K562 (cell line): ENCODE measurements around the gene SLC10A3. TPM values are rescaled to one million over a fixed set of nuclear protein-coding genes. Genes with fewer than 3 reads are reported as not detected.
A peak's percentile ranks its signal among the peaks of the same experiment; 100 is the strongest.

Experiments
- DIDO1 ChIP-seq: fragments of 450-650 bp; IDR thresholded peaks from 2 replicates; pipeline ENCODE4 v1.6.1; 2016; ENCODE audit warnings: low read depth, missing biosample characterization, missing genetic modification characterization
- ETV5 ChIP-seq: sonication (generic); formaldehyde crosslinking; IDR thresholded peaks from 2 replicates; pipeline ENCODE4 v1.4.0; 2020; ENCODE audit warnings: low read depth, mild to moderate bottlenecking, missing genetic modification reagents
- GTF2E2 ChIP-seq: fragments of 200-800 bp; sonication (Bioruptor generic); IDR thresholded peaks from 2 replicates; pipeline ENCODE4 v1.6.1; 2016; ENCODE audit warnings: missing genetic modification characterization, missing compliant biosample characterization
- MYBL2 ChIP-seq, 2 experiments: fragments of 450-650 bp in 1 of 2; sonication (generic) in 1 of 2; formaldehyde crosslinking in 1 of 2; IDR thresholded peaks; 2 replicates each; pipeline versions ENCODE4 v1.6.1 to v1.8.1; 2017 to 2022; ENCODE audit warnings: borderline replicate concordance in 1 of 2, inconsistent platforms in 1 of 2, low read depth in 1 of 2, mild to moderate bottlenecking in 1 of 2, missing genetic modification reagents in 1 of 2, moderate library complexity in 1 of 2
- PCBP1 ChIP-seq: fragments of 200-400 bp; formaldehyde crosslinking; IDR thresholded peaks from 2 replicates; pipeline ENCODE4 v1.6.1; 2018; ENCODE audit warnings: mild to moderate bottlenecking, low read depth, low read length; ENCODE audit not compliant: poor library complexity, severe bottlenecking
- POLR2AphosphoS2 ChIP-seq: IDR thresholded peaks from 2 replicates; pipeline ENCODE4 v1.6.1; 2012; ENCODE audit warnings: low read length, improper control_type of control experiment
- POU5F1 ChIP-seq: fragments of 150-350 bp; IDR thresholded peaks from 2 replicates; pipeline ENCODE4 v1.6.1; 2014; ENCODE audit warnings: borderline replicate concordance, low read length, low read depth, mild to moderate bottlenecking; ENCODE audit not compliant: partially characterized antibody
- SIN3B ChIP-seq: fragments of 450-650 bp; IDR thresholded peaks from 2 replicates; pipeline ENCODE4 v1.6.1; 2017; ENCODE audit warnings: low read depth, mild to moderate bottlenecking, moderate library complexity
- SP1 ChIP-seq: sonication (generic); formaldehyde crosslinking; IDR thresholded peaks from 2 replicates; pipeline ENCODE4 v1.8.1; 2022; ENCODE audit warnings: mild to moderate bottlenecking, missing genetic modification reagents
- XRCC4 ChIP-seq: IDR thresholded peaks from one replicate; pipeline ENCODE4 v1.6.1; 2011; ENCODE audit not compliant: insufficient read depth, insufficient read length; ENCODE audit errors: extremely low read depth
- ZEB2 ChIP-seq: fragments of 450-650 bp; IDR thresholded peaks from 2 replicates; pipeline ENCODE4 v1.6.1; 2016
- ZNF143 ChIP-seq: sonication (generic); formaldehyde crosslinking; IDR thresholded peaks from 2 replicates; pipeline ENCODE4 v1.9.0; 2022; ENCODE audit warnings: mild to moderate bottlenecking, missing genetic modification reagents
- ZNF696 ChIP-seq: fragments of 250-450 bp; sonication (Bioruptor Pico); conservative IDR thresholded peaks from 2 replicates; pipeline ENCODE4 v1.4.0; 2020; ENCODE audit warnings: mild to moderate bottlenecking, moderate library complexity
- polyA plus RNA-seq, 8 experiments: library from polyadenylated mRNA; depleted of rRNA in 4 of 8; stranded (reverse) in 5 of 8; unstranded in 3 of 8; fragments of >200 nt; fragmentation: Nextera tagmentation in 2 of 8; fragmentation: Illumina TruSeq in 1 of 8; extraction: Ambion mirVana in 2 of 8; extraction: Trizol in 1 of 8; gene quantifications; 2 replicates each; pipeline versions ENCODE4 v1.2.1 to v1.2.3, GENCODE V29; 2011 to 2014; ENCODE audit warnings: inconsistent platforms in 1 of 8, missing spikeins in 1 of 8
- total RNA-seq, 7 experiments: library from RNA; depleted of rRNA in 6 of 7; stranded (reverse); fragments of >200 nt in 6 of 7; fragmentation: Illumina TruSeq in 2 of 7; extraction: Trizol in 2 of 7; gene quantifications; 2 replicates each; pipeline versions ENCODE4 v1.2.1 to v1.2.3, GENCODE V29; 2011 to 2021; ENCODE audit warnings: low replicate concordance in 1 of 7
- TF ChIP-seq, protein P1 (sequence below), 2 experiments: fragments of 450-650 bp; conservative IDR thresholded peaks; 2 replicates each; pipeline ENCODE4 v1.6.1; 2017; ENCODE audit warnings: mild to moderate bottlenecking in 2 of 2, moderate library complexity in 2 of 2
- TF ChIP-seq, protein P2 (sequence below): fragments of 250-450 bp; sonication (Bioruptor Pico); IDR thresholded peaks from 2 replicates; pipeline ENCODE4 v1.4.0; 2020; ENCODE audit warnings: mild to moderate bottlenecking, moderate library complexity
- TF ChIP-seq, protein P3 (sequence below): sonication (generic); formaldehyde crosslinking; IDR thresholded peaks from 2 replicates; pipeline ENCODE4 v1.5.0; 2020; ENCODE audit warnings: missing genetic modification reagents
- TF ChIP-seq, protein P4 (sequence below): fragments of 450-650 bp; formaldehyde crosslinking; IDR thresholded peaks from 2 replicates; pipeline ENCODE4 v1.4.0; 2020; ENCODE audit warnings: mild to moderate bottlenecking, moderate library complexity
- TF ChIP-seq, protein P5 (sequence below), 2 experiments: fragments of 450-650 bp in 1 of 2; sonication (generic) in 1 of 2; formaldehyde crosslinking in 1 of 2; IDR thresholded peaks in 1 of 2; conservative IDR thresholded peaks in 1 of 2; 2 replicates each; pipeline versions ENCODE4 v1.6.1 to v1.8.1; 2016 to 2023; ENCODE audit warnings: mild to moderate bottlenecking in 2 of 2, moderate library complexity in 2 of 2, inconsistent platforms in 1 of 2, missing genetic modification reagents in 1 of 2

The SLC10A3 gene
- total and polyA plus RNA-seq, 9 of the 15 experiments (the other 6 are each of a cell fraction or from before 2014, with no cell fraction given): 5.2 to 30.6 (median 16.7) TPM

DNA sequence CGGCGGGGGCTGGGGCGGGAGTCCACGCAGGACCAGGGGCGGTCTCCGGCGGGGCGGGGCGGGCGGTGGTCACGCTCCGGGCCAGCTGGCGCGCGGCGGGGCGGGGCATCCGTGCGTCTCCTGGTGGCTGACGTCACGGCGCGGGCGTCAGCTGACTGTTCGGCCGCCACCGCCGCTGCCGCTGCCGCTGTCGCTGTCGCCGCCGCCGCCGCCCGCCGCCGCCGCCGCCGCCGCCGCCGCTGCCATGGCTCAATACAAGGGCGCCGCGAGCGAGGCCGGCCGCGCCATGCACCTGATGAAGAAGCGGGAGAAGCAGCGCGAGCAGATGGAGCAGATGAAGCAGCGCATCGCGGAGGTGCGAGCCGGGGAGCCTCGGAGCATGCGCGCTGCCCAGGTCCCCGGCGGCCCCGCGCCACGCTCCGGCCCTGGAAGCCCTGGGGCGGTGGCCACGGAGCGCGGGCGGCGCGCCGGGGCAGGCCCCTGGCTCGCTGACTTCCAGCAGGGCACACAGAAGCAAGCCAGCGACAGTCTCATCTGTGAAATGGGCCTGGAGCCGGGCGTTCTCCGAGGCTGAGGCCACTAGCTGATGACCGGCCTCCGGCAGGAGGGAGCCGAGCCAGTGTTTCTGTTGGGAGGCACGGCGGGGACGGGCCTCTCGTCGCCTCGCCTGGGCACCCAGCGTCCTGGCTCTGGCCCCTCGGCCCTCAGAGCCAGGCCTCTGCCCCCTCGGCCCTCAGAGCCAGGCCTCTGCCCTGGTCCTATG, 46.3 kb downstream of the SLC10A3 start, which contains the start of gene FAM50A (continued):
- TF ChIP-seq, protein P1, sequence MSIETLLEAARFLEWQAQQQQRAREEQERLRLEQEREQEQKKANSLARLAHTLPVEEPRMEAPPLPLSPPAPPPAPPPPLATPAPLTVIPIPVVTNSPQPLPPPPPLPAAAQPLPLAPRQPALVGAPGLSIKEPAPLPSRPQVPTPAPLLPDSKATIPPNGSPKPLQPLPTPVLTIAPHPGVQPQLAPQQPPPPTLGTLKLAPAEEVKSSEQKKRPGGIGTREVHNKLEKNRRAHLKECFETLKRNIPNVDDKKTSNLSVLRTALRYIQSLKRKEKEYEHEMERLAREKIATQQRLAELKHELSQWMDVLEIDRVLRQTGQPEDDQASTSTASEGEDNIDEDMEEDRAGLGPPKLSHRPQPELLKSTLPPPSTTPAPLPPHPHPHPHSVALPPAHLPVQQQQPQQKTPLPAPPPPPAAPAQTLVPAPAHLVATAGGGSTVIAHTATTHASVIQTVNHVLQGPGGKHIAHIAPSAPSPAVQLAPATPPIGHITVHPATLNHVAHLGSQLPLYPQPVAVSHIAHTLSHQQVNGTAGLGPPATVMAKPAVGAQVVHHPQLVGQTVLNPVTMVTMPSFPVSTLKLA (conservative IDR thresholded peaks at IDR 0.05): 0 out of 4 replicates have a peak, but pooled peaks of 1 of the 2 experiments have one; percentile 16
- TF ChIP-seq PCBP1 (no peak), SIN3B (peak; percentile 85; the same call in 1 of the 2 replicates), ZNF143 (CRISPR knock-in tag) (no peak), ZEB2 (no peak), ZNF696 (no peak), POU5F1 (no peak), GTF2E2 (tag) (no peak), MYBL2 (IDR thresholded peaks at IDR 0.05; ENCODE audit: low read depth) (no peak), MYBL2 (CRISPR knock-in tag; IDR thresholded peaks at IDR 0.05; ENCODE audit: borderline replicate concordance) (no peak), SP1 (no peak), DIDO1 (tag) (no peak), XRCC4 (no peak), POLR2AphosphoS2 (no peak), ETV5 (CRISPR knock-in tag) (no peak)
- TF ChIP-seq, protein P2, sequence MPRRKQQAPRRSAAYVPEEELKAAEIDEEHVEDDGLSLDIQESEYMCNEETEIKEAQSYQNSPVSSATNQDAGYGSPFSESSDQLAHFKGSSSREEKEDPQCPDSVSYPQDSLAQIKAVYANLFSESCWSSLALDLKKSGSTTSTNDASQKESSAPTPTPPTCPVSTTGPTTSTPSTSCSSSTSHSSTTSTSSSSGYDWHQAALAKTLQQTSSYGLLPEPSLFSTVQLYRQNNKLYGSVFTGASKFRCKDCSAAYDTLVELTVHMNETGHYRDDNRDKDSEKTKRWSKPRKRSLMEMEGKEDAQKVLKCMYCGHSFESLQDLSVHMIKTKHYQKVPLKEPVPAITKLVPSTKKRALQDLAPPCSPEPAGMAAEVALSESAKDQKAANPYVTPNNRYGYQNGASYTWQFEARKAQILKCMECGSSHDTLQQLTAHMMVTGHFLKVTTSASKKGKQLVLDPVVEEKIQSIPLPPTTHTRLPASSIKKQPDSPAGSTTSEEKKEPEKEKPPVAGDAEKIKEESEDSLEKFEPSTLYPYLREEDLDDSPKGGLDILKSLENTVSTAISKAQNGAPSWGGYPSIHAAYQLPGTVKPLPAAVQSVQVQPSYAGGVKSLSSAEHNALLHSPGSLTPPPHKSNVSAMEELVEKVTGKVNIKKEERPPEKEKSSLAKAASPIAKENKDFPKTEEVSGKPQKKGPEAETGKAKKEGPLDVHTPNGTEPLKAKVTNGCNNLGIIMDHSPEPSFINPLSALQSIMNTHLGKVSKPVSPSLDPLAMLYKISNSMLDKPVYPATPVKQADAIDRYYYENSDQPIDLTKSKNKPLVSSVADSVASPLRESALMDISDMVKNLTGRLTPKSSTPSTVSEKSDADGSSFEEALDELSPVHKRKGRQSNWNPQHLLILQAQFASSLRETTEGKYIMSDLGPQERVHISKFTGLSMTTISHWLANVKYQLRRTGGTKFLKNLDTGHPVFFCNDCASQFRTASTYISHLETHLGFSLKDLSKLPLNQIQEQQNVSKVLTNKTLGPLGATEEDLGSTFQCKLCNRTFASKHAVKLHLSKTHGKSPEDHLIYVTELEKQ (CRISPR knock-in tag): no peak
- TF ChIP-seq, protein P3, sequence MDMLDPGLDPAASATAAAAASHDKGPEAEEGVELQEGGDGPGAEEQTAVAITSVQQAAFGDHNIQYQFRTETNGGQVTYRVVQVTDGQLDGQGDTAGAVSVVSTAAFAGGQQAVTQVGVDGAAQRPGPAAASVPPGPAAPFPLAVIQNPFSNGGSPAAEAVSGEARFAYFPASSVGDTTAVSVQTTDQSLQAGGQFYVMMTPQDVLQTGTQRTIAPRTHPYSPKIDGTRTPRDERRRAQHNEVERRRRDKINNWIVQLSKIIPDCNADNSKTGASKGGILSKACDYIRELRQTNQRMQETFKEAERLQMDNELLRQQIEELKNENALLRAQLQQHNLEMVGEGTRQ: peak; percentile 55
- TF ChIP-seq, protein P4, sequence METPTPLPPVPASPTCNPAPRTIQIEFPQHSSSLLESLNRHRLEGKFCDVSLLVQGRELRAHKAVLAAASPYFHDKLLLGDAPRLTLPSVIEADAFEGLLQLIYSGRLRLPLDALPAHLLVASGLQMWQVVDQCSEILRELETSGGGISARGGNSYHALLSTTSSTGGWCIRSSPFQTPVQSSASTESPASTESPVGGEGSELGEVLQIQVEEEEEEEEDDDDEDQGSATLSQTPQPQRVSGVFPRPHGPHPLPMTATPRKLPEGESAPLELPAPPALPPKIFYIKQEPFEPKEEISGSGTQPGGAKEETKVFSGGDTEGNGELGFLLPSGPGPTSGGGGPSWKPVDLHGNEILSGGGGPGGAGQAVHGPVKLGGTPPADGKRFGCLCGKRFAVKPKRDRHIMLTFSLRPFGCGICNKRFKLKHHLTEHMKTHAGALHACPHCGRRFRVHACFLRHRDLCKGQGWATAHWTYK (CRISPR knock-in tag): no peak
- TF ChIP-seq, protein P5, sequence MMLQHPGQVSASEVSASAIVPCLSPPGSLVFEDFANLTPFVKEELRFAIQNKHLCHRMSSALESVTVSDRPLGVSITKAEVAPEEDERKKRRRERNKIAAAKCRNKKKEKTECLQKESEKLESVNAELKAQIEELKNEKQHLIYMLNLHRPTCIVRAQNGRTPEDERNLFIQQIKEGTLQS (IDR thresholded peaks at IDR 0.05): no peak
- TF ChIP-seq, protein P5 (CRISPR knock-in tag; conservative IDR thresholded peaks at IDR 0.05): no peak
